Calu3 (cell line): Measurements from ENCODE around the gene ZDHHC22. TPM values are rescaled to one million over a fixed set of nuclear protein-coding genes. Genes with fewer than 3 reads are reported as not detected.

ENCODE experiments used
- BruUV-seq: library from RNA; stranded (reverse); fragments of 400-500 nt; replicated peaks from 2 replicates; lab custom pipeline; 2021; lab: Mats Ljungman, UMichigan
- CTCF ChIA-PET: fragments of 300-600 bp; sonication (Branson Sonifier 250); formaldehyde crosslinking; loops from one replicate; lab custom pipeline; 2022; ENCODE audit warnings: antibody characterized with exemption; lab: Charles Lee
- DNase-seq: peaks from one replicate; pipeline ENCODE4 v3.0.0; 2022
- H3K27ac Mint-ChIP-seq: one replicate; pipeline ENCODE4 v1.8.0; 2022; ENCODE audit warnings: mixed read lengths; ENCODE audit not compliant: unreplicated experiment
- H3K27me3 Mint-ChIP-seq: one replicate; pipeline ENCODE4 v1.8.0; 2022; ENCODE audit warnings: mixed read lengths; ENCODE audit not compliant: unreplicated experiment
- H3K36me3 Mint-ChIP-seq: one replicate; pipeline ENCODE4 v1.8.0; 2022; ENCODE audit warnings: mild to moderate bottlenecking, moderate library complexity, mixed read lengths; ENCODE audit not compliant: insufficient read depth, unreplicated experiment
- H3K4me1 Mint-ChIP-seq: one replicate; pipeline ENCODE4 v1.8.0; 2022; ENCODE audit warnings: mild to moderate bottlenecking, low read depth, mixed read lengths; ENCODE audit not compliant: unreplicated experiment
- H3K4me3 Mint-ChIP-seq: one replicate; pipeline ENCODE4 v1.8.0; 2022; ENCODE audit warnings: mild to moderate bottlenecking, low read depth, moderate library complexity, mixed read lengths; ENCODE audit not compliant: unreplicated experiment
- H3K9me3 Mint-ChIP-seq: one replicate; pipeline ENCODE4 v1.8.0; 2022; ENCODE audit warnings: low read depth, mixed read lengths; ENCODE audit not compliant: unreplicated experiment
- intact Hi-C: fragments of 100-400 bp; cut with micrococcal nuclease; formaldehyde crosslinking; loops from one replicate; pipeline ENCODE4 v1.10.0; 2022; ENCODE audit not compliant: unreplicated experiment
- total RNA-seq: library from RNA; stranded (reverse); gene quantifications from 2 replicates; pipeline ENCODE4 v1.2.3, GENCODE V29; 2022
- TF ChIP-seq, protein P1 (sequence below): fragments of 200-600 bp; IDR thresholded peaks from one replicate; pipeline ENCODE4 v1.8.0; 2022; ENCODE audit warnings: antibody characterized with exemption; ENCODE audit not compliant: unreplicated experiment

The ZDHHC22 gene
- total RNA-seq, 1 experiment from 2014 or later: not detected

- TF ChIP-seq, protein P1, sequence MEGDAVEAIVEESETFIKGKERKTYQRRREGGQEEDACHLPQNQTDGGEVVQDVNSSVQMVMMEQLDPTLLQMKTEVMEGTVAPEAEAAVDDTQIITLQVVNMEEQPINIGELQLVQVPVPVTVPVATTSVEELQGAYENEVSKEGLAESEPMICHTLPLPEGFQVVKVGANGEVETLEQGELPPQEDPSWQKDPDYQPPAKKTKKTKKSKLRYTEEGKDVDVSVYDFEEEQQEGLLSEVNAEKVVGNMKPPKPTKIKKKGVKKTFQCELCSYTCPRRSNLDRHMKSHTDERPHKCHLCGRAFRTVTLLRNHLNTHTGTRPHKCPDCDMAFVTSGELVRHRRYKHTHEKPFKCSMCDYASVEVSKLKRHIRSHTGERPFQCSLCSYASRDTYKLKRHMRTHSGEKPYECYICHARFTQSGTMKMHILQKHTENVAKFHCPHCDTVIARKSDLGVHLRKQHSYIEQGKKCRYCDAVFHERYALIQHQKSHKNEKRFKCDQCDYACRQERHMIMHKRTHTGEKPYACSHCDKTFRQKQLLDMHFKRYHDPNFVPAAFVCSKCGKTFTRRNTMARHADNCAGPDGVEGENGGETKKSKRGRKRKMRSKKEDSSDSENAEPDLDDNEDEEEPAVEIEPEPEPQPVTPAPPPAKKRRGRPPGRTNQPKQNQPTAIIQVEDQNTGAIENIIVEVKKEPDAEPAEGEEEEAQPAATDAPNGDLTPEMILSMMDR: no peak
- Mint-ChIP-seq H3K4me3 (no peak overlapping the region), H3K9me3 (no peaks in the 10 kb centered on the region), H3K36me3 (peaks cover 8% of the 10 kb centered on the region), H3K4me1 (peaks cover 31% of the 10 kb centered on the region), H3K27me3 (no peaks in the 10 kb centered on the region), H3K27ac (peak overlapping the region; percentile 52)
- BruUV-seq: no TSS peak
- no peak for DNase-seq
- CTCF ChIA-PET: interaction anchor here (1.0 to 2.0 kb wide), 4 partner anchors 16 to 210 kb away, joined by 3 to 12 read pairs (median 5); no protein-coding TSS in a partner anchor
- intact Hi-C loops: no loop called here
These were observed 55.4 kb downstream of the ZDHHC22 start for GRCh38 chr14:77086017-77086727.

- Mint-ChIP-seq H3K4me1 (peaks cover 31% of the 10 kb centered on the region), H3K9me3 (no peaks in the 10 kb centered on the region), H3K27ac (no peak overlapping the region), H3K4me3 (no peak overlapping the region), H3K36me3 (peaks cover 8% of the 10 kb centered on the region), H3K27me3 (no peaks in the 10 kb centered on the region)
- CTCF ChIA-PET: interaction anchor here (1.5 to 2.0 kb wide), 3 partner anchors 15 to 209 kb away, joined by 3 to 12 read pairs (median 7); no protein-coding TSS in a partner anchor
- intact Hi-C loops: no loop called here
- no peak for DNase-seq
- BruUV-seq: no TSS peak
- TF ChIP-seq, protein P1: no peak
These were observed 56.1 kb downstream of the ZDHHC22 start for GRCh38 chr14:77085538-77085937.

DNA sequence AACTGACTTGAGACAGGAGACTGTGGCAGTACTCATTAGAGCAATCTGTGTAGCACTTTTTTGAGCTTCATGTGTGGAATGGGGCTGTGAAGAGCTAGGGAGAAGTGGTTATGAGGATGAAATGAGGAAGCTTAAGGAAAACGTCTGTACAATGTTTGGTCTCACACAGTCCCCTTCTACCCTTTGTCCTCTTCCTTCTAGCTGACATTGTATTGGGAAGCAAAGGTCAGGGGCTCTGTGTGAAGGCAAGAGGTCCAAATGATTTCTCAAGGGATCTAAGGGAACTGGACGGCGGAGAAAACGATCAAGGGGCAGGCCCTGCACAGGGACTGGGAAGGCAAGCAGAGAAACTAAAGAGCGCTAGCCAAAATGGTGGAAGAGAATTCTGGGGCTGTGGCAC, 56.6 kb downstream of the ZDHHC22 start:
- Mint-ChIP-seq H3K36me3 (peaks cover 7% of the 10 kb centered on the region), H3K4me3 (no peak overlapping the region)
- no TSS peak for BruUV-seq

DNA sequence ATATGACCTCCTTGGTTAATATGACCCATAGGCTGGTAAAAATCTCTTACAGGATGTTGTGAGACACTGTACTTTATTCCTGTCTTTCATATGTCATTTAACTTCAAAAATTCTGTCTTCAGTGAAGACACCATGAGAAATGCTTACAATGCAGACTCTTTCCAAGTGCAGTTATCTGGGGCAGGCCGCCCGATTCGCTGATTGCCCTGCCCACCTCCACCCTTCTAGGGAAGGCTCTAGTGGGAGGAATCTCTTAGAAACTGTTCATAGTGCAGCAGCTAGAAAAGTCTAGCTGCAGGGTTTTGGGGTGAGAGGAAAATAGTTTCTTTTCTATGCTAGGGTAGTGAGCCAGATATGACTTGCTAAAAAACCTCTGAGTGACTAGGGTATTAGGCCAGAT, 58.5 kb downstream of the ZDHHC22 start:
- Mint-ChIP-seq H3K27ac (no peak overlapping the region), H3K4me3 (no peak overlapping the region), H3K27me3 (no peaks in the 10 kb centered on the region), H3K36me3 (peaks cover 4% of the 10 kb centered on the region), H3K4me1 (peaks cover 24% of the 10 kb centered on the region), H3K9me3 (no peaks in the 10 kb centered on the region)
- BruUV-seq: no TSS peak
- DNase-seq: no peak
- TF ChIP-seq, protein P1: no peak
- CTCF ChIA-PET: no interaction called here
- intact Hi-C loops: no loop called here

More for the DNA sequence above, 56.6 kb downstream of the ZDHHC22 start:
- TF ChIP-seq, protein P1: no peak
- H3K4me1 Mint-ChIP-seq: peaks cover 31% of the 10 kb centered on the region
- intact Hi-C loops: no loop called here
- no peaks in the 10 kb centered on the region for H3K27me3 Mint-ChIP-seq
- no peak overlapping the region for H3K27ac Mint-ChIP-seq
- no peaks in the 10 kb centered on the region for H3K9me3 Mint-ChIP-seq
- no peak for DNase-seq
- CTCF ChIA-PET: no interaction called here
